Measurements from ENCODE around the gene DENND4A. TPM values are rescaled to one million over a fixed set of nuclear protein-coding genes. Genes with fewer than 3 reads are reported as not detected.

Gene DENND4A
- total RNA-seq, 1 experiment from 2014 or later = 13.2 TPM

DNA sequence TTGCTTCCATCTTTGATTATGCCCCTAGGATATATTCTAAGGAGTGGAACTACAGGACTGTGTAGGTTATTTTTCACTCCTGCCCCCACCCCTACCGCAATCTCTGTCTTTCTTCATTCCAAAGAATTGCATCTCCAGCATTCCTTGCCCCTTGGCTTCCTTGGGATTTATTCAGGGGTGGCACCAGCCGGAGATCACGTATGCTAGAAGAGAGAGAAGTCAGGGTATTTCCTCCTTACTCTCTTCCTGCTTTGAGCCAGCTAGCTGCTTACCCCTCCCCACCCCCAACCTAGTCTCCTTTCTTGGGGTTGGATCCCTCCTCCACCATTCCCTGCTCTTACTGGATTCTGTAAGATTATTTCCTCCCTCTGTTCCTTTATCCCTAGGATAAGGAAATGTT lies 35.0 kb upstream of the DENND4A start:
- DNase-seq (ENCODE audit: low spot score) = no peak
- Histone ChIP-seq H3K36me3 (ENCODE audit: insufficient read depth, low read length, poor library complexity, severe bottlenecking) (no peaks in the 10 kb centered on the region), H3K27ac (ENCODE audit: low read depth, low read length, poor library complexity, severe bottlenecking) (no peak overlapping the region), H3K9me3 (ENCODE audit: low read depth, low read length, poor library complexity, severe bottlenecking) (no peaks in the 10 kb centered on the region), H3K4me3 (ENCODE audit: low read depth, low read length, poor library complexity, severe bottlenecking) (no peak overlapping the region), H3K27me3 (replicated peaks; ENCODE audit: insufficient read depth, low read depth, low read length, poor library complexity) (no peaks in the 10 kb centered on the region), H3K4me1 (ENCODE audit: insufficient read depth, low read length, poor library complexity, severe bottlenecking) (peaks cover under 1% of the 10 kb centered on the region)
- TF ChIP-seq EZH2 (IDR thresholded peaks at IDR 0.05; ENCODE audit: borderline replicate concordance, low read depth, low read length, poor library complexity, severe bottlenecking) = no peak
- TF ChIP-seq, protein P1, sequence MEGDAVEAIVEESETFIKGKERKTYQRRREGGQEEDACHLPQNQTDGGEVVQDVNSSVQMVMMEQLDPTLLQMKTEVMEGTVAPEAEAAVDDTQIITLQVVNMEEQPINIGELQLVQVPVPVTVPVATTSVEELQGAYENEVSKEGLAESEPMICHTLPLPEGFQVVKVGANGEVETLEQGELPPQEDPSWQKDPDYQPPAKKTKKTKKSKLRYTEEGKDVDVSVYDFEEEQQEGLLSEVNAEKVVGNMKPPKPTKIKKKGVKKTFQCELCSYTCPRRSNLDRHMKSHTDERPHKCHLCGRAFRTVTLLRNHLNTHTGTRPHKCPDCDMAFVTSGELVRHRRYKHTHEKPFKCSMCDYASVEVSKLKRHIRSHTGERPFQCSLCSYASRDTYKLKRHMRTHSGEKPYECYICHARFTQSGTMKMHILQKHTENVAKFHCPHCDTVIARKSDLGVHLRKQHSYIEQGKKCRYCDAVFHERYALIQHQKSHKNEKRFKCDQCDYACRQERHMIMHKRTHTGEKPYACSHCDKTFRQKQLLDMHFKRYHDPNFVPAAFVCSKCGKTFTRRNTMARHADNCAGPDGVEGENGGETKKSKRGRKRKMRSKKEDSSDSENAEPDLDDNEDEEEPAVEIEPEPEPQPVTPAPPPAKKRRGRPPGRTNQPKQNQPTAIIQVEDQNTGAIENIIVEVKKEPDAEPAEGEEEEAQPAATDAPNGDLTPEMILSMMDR (conservative IDR thresholded peaks at IDR 0.05; ENCODE audit: low read depth, low read length) = no peak
- no TSS peak for BruUV-seq (replicated peaks)
- ChIA-PET POLR2A (ENCODE audit: low non-redundant PET) (no interaction called here), CTCF (no interaction called here)
- intact Hi-C loops (cut with micrococcal nuclease; ENCODE audit: unreplicated experiment) = no loop called here

DNA sequence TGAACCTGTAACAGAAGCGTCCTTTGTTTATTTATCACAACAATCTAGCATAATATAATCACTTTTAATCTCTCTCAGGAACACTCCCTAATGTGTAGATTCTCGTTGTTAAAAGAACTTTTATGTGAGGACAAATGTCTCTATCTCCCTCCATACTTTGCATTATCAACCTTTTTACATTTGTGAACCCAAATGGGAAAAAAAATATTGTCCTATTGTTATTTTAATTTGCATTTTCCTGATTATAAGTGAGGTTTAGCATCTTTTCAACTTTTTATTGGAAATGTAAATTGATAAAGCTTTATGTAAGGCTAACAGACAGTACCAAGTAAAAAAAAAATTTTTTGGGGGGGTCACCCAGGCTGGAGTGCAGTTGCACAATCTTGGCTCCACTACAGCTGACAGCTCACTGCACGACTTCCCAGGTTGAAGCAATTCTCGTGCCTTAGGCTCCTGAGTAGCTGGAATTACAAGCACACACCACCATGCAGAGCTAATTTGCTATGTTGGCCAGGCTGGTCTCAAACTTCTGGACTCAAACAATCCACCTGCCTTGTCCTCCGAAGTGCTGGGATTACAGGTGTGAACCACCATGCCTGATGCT lies 33.0 kb upstream of the DENND4A start:
- ChIA-PET CTCF (interaction anchor here (0.6 kb wide), 1 partner anchor 46 kb away, joined by 3 read pairs; no protein-coding TSS in a partner anchor), POLR2A (ENCODE audit: low non-redundant PET) (no interaction called here)
- intact Hi-C loops (cut with micrococcal nuclease; ENCODE audit: unreplicated experiment) = no loop called here
- Histone ChIP-seq H3K27me3 (replicated peaks; ENCODE audit: insufficient read depth, low read depth, low read length, poor library complexity) (no peaks in the 10 kb centered on the region), H3K27ac (ENCODE audit: low read depth, low read length, poor library complexity, severe bottlenecking) (no peak overlapping the region), H3K4me1 (ENCODE audit: insufficient read depth, low read length, poor library complexity, severe bottlenecking) (no peaks in the 10 kb centered on the region), H3K4me3 (ENCODE audit: low read depth, low read length, poor library complexity, severe bottlenecking) (no peak overlapping the region), H3K36me3 (ENCODE audit: insufficient read depth, low read length, poor library complexity, severe bottlenecking) (no peaks in the 10 kb centered on the region), H3K9me3 (ENCODE audit: low read depth, low read length, poor library complexity, severe bottlenecking) (no peaks in the 10 kb centered on the region)
- no TSS peak for BruUV-seq (replicated peaks)
- TF ChIP-seq EZH2 (IDR thresholded peaks at IDR 0.05; ENCODE audit: borderline replicate concordance, low read depth, low read length, poor library complexity, severe bottlenecking) = no peak
- TF ChIP-seq, protein P1 (conservative IDR thresholded peaks at IDR 0.05; ENCODE audit: low read depth, low read length) = no peak
- no peak for DNase-seq (ENCODE audit: low spot score)

DNA sequence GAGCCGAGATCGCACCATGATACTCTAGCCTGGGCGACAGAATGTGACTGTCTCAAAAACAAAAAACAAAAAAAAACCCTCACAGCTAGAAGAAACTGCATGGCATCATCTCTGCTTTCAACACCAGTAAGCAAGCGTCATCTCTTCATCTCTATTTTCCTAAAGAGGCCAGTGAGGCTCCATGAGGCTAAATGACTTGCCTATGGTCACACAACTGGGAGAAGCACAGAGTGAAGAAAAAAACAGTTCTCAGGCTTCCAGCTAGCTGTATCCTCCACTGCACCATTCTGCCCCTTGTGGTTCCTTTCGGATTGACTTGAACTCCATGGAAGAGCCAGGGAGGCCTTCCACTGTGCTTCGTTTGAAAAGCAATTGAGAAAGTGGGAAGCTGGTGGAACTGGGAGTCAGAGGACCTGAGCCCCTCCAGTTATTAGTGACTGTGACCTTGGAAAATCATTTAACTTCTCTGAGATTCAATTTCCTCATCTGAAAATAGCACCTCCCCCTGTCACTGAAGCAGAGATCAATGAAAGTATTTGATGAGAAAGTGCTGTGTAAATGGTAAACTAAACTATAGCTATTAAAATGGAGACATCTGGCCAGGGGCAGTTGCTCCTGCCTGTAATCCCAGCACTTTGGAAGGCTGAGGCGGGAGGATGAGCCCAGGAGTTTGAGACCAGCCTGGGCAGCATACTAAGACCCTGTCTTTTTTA lies 32.1 kb upstream of the DENND4A start:
- Histone ChIP-seq H3K27me3 (replicated peaks; ENCODE audit: insufficient read depth, low read depth, low read length, poor library complexity) (no peaks in the 10 kb centered on the region), H3K4me1 (ENCODE audit: insufficient read depth, low read length, poor library complexity, severe bottlenecking) (no peaks in the 10 kb centered on the region), H3K4me3 (ENCODE audit: low read depth, low read length, poor library complexity, severe bottlenecking) (no peak overlapping the region), H3K36me3 (ENCODE audit: insufficient read depth, low read length, poor library complexity, severe bottlenecking) (no peaks in the 10 kb centered on the region), H3K27ac (ENCODE audit: low read depth, low read length, poor library complexity, severe bottlenecking) (no peak overlapping the region), H3K9me3 (ENCODE audit: low read depth, low read length, poor library complexity, severe bottlenecking) (no peaks in the 10 kb centered on the region)
- TF ChIP-seq, protein P1 (conservative IDR thresholded peaks at IDR 0.05; ENCODE audit: low read depth, low read length) = peak; percentile 71
- TF ChIP-seq EZH2 (IDR thresholded peaks at IDR 0.05; ENCODE audit: borderline replicate concordance, low read depth, low read length, poor library complexity, severe bottlenecking) = no peak
- ChIA-PET POLR2A (ENCODE audit: low non-redundant PET) (interaction anchor here (0.6 kb wide), 1 partner anchor 376 kb away, joined by 3 read pairs; no protein-coding TSS in a partner anchor), CTCF (interaction anchor here (0.5 to 1.1 kb wide), 5 partner anchors 8 to 175 kb away, joined by 3 to 7 read pairs (median 4); no protein-coding TSS in a partner anchor)
- intact Hi-C loops (cut with micrococcal nuclease; ENCODE audit: unreplicated experiment) = no loop called here
- BruUV-seq (replicated peaks) = no TSS peak
- DNase-seq (ENCODE audit: low spot score) = peak; percentile 67

All from A673 (cell line).